Tibial nerve (tissue), 4 donors: ENCODE measurements around the gene PDE4A. TPM values are rescaled to one million over a fixed set of nuclear protein-coding genes. Genes with fewer than 3 reads are reported as not detected.

Source experiments
- DNase-seq, 2 donors: peaks; one replicate each; pipeline ENCODE4 v3.0.0-alpha.2; 2019; ENCODE audit warnings: low spot score in 2 of 2
- H3K27ac ChIP-seq, 4 donors: fragments of 200-600 bp; sonication (generic) in 3 of 4; one replicate each; pipeline ENCODE4 v1.5.1; 2017 to 2019; ENCODE audit warnings: mild to moderate bottlenecking in 1 of 4
- H3K27me3 ChIP-seq, 2 donors: fragments of 200-600 bp; sonication (generic) in 1 of 2; one replicate each; pipeline versions ENCODE4 v1.5.1 to v1.6.0; 2017 to 2019
- H3K36me3 ChIP-seq, 3 donors: fragments of 200-600 bp; sonication (generic); one replicate each; pipeline ENCODE4 v1.5.1; 2018 to 2019
- H3K4me1 ChIP-seq, 4 donors: fragments of 200-600 bp; sonication (generic) in 3 of 4; one replicate each; pipeline ENCODE4 v1.5.1; 2017 to 2019
- H3K4me3 ChIP-seq, 4 donors: fragments of 200-600 bp; sonication (generic) in 3 of 4; one replicate each; pipeline ENCODE4 v1.5.1; 2017 to 2019; ENCODE audit warnings: mild to moderate bottlenecking in 1 of 4, moderate library complexity in 1 of 4
- H3K9me3 ChIP-seq, 4 donors: fragments of 200-600 bp; sonication (generic) in 3 of 4; one replicate each; pipeline ENCODE4 v1.5.1; 2017 to 2019
- EP300 ChIP-seq, 2 donors: sonication (generic); formaldehyde crosslinking; IDR thresholded peaks; one replicate each; pipeline ENCODE4 v1.6.1; 2017; ENCODE audit warnings: antibody characterized with exemption in 2 of 2, mild to moderate bottlenecking in 1 of 2
- POLR2A ChIP-seq, 2 donors: fragments of 450-650 bp; IDR thresholded peaks; one replicate each; pipeline ENCODE4 v1.6.1; 2017; ENCODE audit warnings: antibody characterized with exemption in 2 of 2, mild to moderate bottlenecking in 2 of 2, moderate library complexity in 2 of 2
- WGBS, 2 donors: methylation state at CpG; one replicate each; pipeline ENCODE4 v1.1.5; 2018; 5-methylcytosine and 5-hydroxymethylcytosine counted together
- total RNA-seq, 4 donors: library from RNA; depleted of rRNA; stranded (reverse); fragments of >200 nt; gene quantifications; one replicate each; pipeline ENCODE4 v1.1.0, GENCODE V29; 2016
- TF ChIP-seq, protein P1 (sequence below), 5 experiments: fragments of 200-600 bp in 3 of 5; fragments of 450-650 bp in 2 of 5; sonication (generic) in 3 of 5; IDR thresholded peaks; one replicate each; pipeline ENCODE4 v1.5.1; 2016 to 2019; ENCODE audit warnings: antibody characterized with exemption in 5 of 5, mild to moderate bottlenecking in 3 of 5, moderate library complexity in 2 of 5

The PDE4A gene
- total RNA-seq, 4 donors from 2014 or later: 8.7 to 12.7 (median 10.0) TPM

DNA sequence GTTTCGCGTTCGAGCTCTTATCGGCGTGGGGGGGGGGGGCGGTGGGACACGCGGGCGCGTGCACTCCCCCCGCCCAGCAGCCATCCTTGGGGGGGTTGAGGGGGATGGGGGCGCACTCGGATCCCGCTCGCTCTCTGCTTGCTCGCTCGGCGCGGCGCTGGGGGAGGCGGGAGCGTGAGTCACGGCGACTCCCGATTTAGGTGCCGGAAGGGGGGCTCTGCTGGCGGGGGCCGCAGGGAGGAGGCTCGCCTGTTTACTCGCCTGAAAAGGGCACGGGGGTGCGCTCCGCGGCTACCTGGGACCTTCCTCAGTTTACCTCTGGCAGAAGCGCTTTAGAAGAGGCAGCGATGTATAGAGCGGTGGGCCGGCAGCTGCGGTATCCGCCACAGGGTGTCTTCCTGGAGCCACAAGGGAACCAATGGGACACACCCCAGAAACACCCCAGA lies 1.1 kb upstream of the PDE4A start:
- H3K27me3 ChIP-seq: peaks cover 0 to 91% of the 10 kb centered on the region in 2 donors
- no peak for DNase-seq
- TF ChIP-seq, protein P1, sequence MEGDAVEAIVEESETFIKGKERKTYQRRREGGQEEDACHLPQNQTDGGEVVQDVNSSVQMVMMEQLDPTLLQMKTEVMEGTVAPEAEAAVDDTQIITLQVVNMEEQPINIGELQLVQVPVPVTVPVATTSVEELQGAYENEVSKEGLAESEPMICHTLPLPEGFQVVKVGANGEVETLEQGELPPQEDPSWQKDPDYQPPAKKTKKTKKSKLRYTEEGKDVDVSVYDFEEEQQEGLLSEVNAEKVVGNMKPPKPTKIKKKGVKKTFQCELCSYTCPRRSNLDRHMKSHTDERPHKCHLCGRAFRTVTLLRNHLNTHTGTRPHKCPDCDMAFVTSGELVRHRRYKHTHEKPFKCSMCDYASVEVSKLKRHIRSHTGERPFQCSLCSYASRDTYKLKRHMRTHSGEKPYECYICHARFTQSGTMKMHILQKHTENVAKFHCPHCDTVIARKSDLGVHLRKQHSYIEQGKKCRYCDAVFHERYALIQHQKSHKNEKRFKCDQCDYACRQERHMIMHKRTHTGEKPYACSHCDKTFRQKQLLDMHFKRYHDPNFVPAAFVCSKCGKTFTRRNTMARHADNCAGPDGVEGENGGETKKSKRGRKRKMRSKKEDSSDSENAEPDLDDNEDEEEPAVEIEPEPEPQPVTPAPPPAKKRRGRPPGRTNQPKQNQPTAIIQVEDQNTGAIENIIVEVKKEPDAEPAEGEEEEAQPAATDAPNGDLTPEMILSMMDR (IDR thresholded peaks at IDR 0.05): no peak
- TF ChIP-seq POLR2A (IDR thresholded peaks at IDR 0.05): no peak
- TF ChIP-seq EP300 (IDR thresholded peaks at IDR 0.05): no peak
- peaks cover 0 to 10% (median 0%) of the 10 kb centered on the region in 4 donors for H3K9me3 ChIP-seq
- peaks cover 0 to 60% (median 30%) of the 10 kb centered on the region in 4 donors for H3K4me1 ChIP-seq
- no peak overlapping the region for H3K27ac ChIP-seq
- no peak overlapping the region for H3K4me3 ChIP-seq
- no peaks in the 10 kb centered on the region for H3K36me3 ChIP-seq
- WGBS, 2 donors: 0% methylated on average over 18 to 19 of the region's 40 CpGs

DNA sequence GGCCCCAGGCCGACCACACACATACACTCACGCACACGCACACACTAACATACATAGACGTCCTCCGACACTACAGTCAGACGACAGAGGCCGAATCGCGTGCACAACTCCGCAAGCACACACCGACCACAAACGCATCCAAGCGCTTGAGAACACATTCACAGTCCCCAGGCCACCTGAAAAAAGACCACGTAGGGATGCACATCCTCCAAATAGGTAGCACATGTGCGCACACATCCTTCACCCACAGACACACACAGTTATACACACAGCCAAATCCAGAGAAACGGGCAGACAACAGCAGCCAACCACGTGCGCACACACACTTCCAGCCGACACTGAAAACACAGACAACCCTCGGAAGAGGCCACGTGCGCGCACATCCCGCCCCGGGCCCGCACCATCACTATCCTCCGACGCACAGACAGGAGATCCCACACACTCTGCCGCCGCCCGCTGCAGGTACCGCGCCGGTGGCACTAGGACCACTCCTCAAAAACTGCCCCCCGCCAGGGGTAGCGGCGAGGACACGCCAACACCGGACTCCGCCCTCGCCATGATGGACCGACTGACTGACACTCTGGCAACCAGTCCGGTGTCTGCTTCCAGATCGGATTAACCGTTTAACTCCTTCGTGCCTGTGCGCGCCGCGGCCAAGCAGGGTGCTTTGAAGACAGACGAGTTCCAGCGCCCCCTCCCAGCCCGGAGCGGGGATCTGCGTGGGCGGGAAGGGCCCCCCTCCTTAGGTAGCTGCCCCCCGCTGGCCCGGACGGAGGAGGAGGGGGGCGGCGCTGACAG lies 493 bp upstream of the PDE4A start:
- TF ChIP-seq POLR2A (IDR thresholded peaks at IDR 0.05): no peak
- TF ChIP-seq, protein P1 (IDR thresholded peaks at IDR 0.05): no peak
- TF ChIP-seq EP300 (IDR thresholded peaks at IDR 0.05): no peak
- Histone ChIP-seq H3K9me3 (peaks cover 0 to 5% (median 0%) of the 10 kb centered on the region in 4 donors), H3K4me1 (peaks cover 0 to 65% (median 33%) of the 10 kb centered on the region in 4 donors), H3K4me3 (peak overlapping the region in 1 of 4 donors; percentile 18), H3K36me3 (no peaks in the 10 kb centered on the region), H3K27ac (no peak overlapping the region), H3K27me3 (peaks cover 0 to 96% of the 10 kb centered on the region in 2 donors)
- no peak for DNase-seq
- WGBS, 2 donors: 0 to 1% methylated on average over 27 to 38 of the region's 61 CpGs

DNA sequence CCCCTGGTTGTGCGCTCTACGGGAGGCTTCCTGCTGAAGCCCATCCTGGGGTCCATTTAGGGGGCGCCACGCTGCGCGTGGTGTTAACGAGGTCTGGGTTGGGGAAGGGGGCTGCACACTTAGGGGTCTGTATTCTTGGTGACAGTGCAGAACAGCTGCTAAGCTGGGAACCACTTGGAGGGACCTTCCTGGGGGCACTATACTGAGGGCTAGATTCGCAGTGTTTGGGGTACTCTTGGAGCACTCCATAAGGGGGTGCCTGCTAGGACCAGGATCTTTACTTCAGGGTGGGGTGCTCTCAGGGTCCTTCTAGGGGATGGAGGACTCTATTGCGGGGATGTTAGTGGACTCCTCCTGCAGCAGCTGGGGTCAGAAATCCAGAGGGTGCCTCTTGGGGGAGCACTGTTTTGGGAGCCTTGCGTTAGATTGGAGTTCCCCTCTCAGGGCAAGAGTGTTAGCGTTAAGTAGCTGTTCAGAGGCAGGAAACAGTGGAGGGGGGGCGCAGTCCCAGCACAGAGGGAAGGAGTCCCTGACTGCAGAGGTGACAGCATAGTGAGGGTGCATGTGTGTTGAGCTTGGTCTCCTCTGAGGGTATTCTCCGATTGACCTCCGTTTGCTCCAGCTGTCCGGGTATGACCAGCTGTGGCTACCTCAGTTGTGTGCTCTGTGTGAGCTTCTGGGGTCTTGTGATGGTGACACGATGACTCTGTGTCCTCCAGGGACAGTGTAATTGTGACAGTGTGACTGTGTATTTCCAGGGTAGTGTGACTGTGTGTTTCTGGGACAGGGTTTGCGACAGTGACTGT lies 1.1 kb downstream of the PDE4A start:
- no peak overlapping the region for H3K4me3 ChIP-seq
- peaks cover 0 to 61% (median 35%) of the 10 kb centered on the region in 4 donors for H3K4me1 ChIP-seq

DNA sequence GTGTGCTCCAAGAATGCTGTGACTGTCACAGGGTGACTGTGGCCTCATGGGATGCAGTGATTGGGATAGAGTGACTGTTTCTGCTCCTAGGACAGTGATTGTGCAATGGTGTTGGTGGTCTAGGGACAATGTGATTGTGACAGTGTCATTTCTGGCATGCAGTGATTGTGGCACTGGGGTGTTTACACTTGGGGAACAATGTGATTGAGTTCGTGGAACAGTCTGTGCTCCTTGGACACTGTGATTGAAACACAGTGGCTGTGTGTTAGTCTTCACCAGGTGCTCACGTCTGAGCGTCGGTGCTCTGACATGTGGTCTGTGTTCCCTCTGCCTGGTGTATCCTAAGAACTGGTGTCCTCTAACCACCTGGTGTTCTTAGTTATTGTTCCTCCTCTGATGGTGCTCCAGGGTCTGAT lies 1.7 kb downstream of the PDE4A start:
- H3K4me3 ChIP-seq: no peak overlapping the region

More for the DNA sequence above, 1.1 kb downstream of the PDE4A start:
- peaks cover 0 to 96% of the 10 kb centered on the region in 2 donors for H3K27me3 ChIP-seq
- H3K27ac ChIP-seq: no peak overlapping the region
- no peaks in the 10 kb centered on the region for H3K36me3 ChIP-seq
- H3K9me3 ChIP-seq: peaks cover 0 to 4% (median 0%) of the 10 kb centered on the region in 4 donors
- TF ChIP-seq POLR2A (IDR thresholded peaks at IDR 0.05): no peak
- TF ChIP-seq EP300 (IDR thresholded peaks at IDR 0.05): no peak
- TF ChIP-seq, protein P1 (IDR thresholded peaks at IDR 0.05): no peak
- no peak for DNase-seq
- 17 to 21% methylated on average over 13 to 17 of the region's 17 CpGs for WGBS, 2 donors

More for the DNA sequence above, 1.7 kb downstream of the PDE4A start:
- H3K36me3 ChIP-seq: no peaks in the 10 kb centered on the region
- peaks cover 0 to 96% of the 10 kb centered on the region in 2 donors for H3K27me3 ChIP-seq
- peaks cover 0 to 55% (median 32%) of the 10 kb centered on the region in 4 donors for H3K4me1 ChIP-seq
- no peaks in the 10 kb centered on the region for H3K9me3 ChIP-seq
- WGBS, 2 donors: 32 to 50% methylated on average over 4 of the region's 4 CpGs
- TF ChIP-seq EP300 (IDR thresholded peaks at IDR 0.05): no peak
- TF ChIP-seq, protein P1 (IDR thresholded peaks at IDR 0.05): no peak
- no peak for TF ChIP-seq POLR2A (IDR thresholded peaks at IDR 0.05)
- H3K27ac ChIP-seq: no peak overlapping the region
- DNase-seq: no peak
